Measurements from ENCODE around the gene EPHB1.
"Not testable (repeated sequence)": the region's sequence is repeated elsewhere in the genome, so short reads cannot be mapped to it uniquely, and the experiment has no call there.

The EPHB1 gene

DNA sequence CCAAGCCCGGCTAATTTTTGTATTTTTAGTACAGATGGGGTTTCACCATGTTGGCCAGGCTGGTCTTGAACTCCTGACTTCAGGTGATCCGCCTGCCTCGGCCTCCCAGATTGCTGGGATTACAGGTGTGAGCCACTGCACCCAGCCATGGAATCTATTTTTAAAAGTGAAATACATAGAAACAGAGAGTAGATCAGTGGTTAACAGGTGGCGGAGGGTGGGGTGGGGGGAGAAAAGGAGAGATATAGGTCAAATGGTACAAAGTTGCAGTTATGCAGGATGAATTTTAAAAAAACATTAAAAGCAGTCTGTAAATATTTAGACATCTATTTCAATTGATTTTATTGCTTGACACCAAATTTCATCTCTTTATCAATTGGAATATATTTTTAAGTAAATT lies 6.8 kb upstream of the EPHB1 start:
- not testable (repeated sequence) for DNase-seq

DNA sequence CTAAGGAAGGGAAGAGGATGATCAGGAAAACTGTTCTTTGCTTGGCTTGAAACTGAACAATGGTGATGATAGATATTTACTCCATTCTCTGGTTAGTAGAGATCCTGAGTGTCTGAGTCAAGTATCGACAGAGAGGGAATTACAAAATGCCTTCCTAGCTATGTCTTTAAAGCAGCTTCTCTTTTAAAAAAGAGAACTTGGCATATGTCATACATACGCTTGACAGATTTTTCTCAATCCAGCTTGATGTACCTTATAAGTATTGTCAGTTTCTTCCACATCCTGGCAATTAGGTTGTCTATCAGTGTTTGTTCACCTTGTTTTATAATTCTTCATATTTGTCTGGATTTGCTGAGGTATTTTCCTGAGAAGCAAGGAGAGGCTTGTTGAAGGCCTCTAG lies 5.0 kb upstream of the EPHB1 start:
- no peak for DNase-seq

DNA sequence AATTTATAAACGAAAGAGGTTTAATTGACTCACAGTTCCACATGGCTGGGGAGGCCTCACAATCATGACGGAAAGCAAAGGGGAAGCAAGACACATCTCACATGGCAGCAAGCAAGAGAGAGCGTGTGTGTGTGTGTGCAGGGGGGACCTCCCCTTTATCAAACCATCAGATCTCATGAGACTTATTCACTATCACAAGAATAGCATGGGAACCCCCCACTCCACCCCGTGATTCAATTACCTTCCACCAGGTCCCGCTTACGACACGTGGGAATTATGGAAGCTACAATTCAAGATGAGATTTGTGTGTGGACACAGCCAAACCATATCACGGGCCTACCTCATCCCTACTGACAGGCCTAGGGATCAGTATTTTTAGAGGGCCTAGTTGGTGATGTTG lies 3.1 kb upstream of the EPHB1 start:
- DNase-seq, result no peak

DNA sequence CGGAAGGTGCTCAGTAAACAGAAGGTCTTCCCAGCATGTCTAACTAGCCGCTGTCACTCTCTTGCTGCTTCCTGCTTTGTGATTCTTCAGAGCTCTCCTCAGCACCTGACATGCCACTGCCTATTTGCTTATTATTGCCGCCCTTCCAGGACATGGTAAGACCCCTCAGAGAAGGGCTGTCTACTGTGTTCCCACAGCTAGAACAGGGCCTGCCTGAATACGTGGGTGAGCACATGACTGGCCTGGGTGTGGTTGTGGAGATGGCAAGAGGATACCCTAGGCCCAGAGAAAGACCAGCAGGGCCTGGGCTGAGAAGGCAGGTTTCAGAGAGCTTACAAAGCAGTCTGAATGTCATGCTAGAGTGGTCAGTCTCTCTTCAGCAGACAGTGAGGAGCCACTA lies 2.4 kb upstream of the EPHB1 start:
- no peak for DNase-seq

DNA sequence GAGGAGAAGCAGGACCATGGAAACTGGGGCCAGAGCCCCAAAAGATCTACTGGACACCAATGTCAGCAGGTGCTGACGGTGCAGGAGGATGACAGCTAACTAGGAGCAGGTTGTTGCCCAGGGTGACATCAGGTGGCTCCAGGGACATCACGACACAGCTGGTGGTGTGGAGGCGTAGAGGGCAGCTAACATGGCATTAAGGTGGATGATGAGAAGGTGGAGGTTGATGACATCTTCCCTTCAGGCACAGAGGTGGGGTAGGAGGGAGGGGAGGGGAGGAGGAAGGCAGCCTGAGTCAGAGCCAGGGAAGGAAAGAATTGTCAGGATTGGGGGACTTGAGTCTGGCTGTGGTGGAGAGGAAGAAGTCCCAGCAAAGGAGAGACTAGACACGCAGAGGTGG lies 1.5 kb upstream of the EPHB1 start:
- no peak for DNase-seq

DNA sequence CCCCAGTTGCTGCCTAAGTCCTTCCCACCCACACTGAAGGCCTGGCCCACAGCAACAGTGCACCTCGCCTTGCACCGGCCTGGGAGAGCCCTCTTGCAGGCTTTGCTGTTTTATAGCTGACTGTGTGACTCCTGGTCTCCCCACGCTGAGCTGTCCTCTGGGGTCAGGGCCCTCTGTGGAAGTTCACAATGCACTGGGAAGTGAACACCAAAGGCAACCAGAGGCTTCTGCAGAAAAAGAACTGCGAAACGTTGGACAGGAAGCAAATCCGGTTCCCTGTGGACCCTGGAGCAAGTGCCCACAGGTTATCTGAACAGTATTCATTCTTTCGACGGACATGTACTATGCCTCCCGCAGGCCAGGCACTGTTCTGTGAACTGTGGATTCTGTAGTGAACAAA lies 737 bp upstream of the EPHB1 start:
- DNase-seq, result no peak

DNA sequence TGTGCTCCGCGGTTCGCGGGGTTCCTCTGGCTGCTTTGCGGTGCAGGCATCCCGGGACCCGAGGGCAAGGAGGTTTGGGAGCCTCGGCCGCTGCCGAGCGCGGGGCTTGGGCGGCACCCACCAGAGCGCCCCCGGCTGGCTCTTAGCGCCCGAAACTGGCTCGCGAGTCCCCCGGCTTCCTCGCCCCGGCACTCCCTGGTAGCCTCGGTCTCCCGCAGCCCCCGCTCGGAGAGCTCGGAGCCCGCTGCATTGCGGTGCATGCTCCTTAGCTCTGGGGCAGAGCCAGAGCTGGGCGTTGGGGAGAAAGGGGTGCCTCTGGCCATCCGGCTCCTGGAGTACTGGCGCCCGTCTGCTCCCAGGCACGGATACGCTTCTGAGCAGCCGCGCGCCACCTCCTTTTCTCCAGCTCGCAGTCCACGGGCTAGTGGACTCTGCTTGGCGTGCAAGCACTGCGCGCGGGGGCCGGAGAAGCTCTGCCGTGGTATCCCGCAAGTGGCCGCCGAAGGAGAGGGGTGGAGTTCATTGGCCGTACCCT lies 753 bp downstream of the EPHB1 start:
- DNase-seq, result no peak

DNA sequence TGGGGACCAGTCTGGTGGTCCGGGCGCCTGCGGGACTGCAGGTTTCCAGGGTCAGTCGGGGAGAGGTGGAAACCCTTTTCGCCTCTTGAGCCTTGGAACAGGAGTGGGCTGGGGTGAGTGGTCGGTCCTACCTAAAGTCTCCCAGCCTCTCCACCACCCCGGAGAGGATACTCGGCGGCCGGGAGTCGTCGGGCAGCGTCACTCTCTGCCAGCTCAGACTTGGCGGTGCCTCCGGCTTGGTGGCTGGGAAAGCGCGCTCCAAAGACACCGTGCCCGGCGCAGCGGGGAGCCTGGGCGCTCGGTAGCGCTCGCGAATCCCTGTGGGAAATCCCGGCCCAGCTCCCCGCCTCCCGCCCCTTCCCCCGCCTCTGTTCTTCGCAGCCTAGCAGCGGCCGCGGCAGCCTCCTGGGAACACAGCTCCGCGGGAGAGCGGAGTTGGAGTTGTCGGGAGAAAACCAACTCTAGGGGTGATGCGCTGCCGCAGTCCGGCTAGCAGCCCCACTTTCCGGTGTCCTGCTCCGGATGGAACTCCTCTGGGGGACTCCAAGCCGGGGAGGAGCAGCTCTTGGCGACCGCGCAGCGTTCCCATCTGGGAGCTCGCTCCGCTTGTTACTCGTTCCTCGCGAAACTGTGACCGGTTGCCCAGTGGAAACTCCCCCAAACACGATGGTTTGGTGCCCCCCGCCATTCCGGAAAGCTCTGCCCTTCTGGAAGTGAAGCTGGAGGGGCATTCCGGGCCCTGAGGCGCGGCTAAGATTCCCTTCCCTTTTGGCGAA lies 1.4 kb downstream of the EPHB1 start:
- DNase-seq, result no peak

DNA sequence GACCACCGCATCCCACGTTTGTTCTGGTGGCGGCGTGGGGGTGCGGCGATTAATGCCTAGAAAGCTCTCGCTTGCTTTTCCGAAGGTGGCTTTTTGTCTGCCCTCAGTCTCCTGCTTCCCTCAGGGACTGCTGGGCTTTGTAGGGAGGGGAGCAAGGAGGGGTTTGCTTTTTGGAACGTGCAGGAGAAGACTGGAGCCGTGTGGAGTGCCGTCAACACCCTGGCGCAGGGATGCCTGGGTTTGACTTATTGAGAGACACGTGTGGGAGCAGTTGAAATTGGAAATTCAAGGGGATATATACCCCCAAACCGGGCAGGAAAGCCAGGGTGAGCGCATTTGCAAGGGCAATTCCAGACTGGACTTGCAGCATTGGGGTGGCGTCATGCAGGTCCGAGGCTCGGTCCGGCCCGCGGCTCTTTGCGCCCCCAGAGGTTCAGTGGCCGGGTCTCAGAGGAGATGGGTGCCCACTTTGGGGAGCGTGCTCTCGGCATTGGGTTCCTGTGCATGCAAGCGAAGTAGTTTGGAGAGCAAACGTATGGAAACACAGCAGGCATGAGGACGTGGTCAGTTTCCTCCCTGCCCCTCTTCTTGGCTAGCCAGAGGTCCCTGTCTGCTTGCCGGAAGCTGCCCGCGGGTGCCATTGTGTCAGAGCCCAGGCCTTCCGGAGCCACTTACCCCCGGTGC lies 2.1 kb downstream of the EPHB1 start:
- DNase-seq, result no peak

DNA sequence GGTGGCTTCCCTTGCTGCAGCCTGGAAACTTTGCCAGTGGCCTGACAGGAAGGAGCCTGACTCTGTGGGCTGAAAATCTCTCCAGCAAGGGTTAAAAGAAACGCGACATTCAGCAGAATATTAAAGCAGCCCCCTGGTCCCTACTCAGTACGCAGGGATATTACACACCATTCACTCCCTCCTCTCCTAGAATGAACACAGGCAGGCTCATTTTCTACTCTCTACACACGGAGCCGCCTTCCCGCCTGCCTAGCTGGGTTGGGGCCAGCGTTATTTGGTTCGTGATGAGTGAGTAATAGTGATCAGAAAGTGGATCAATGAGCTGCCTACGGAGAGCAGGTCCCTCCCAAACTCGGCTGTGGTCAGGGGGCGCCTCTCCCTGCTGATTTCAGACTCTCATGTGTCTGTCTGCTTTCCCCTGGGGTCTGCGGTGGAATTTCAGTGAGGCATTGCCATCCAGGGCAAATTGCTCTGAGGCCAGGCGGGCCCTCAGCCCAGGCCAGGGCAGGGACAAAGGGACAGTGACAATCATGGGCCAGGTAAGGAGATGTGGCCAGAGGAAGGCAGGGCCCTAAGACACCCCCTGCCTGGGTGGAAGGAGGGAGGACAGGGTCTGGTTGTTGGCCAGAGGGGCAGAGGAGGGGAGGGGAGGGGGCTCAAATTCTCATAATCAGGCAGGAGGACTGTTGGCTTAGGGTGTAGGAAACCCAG lies 2.8 kb downstream of the EPHB1 start:
- DNase-seq, result no peak

DNA sequence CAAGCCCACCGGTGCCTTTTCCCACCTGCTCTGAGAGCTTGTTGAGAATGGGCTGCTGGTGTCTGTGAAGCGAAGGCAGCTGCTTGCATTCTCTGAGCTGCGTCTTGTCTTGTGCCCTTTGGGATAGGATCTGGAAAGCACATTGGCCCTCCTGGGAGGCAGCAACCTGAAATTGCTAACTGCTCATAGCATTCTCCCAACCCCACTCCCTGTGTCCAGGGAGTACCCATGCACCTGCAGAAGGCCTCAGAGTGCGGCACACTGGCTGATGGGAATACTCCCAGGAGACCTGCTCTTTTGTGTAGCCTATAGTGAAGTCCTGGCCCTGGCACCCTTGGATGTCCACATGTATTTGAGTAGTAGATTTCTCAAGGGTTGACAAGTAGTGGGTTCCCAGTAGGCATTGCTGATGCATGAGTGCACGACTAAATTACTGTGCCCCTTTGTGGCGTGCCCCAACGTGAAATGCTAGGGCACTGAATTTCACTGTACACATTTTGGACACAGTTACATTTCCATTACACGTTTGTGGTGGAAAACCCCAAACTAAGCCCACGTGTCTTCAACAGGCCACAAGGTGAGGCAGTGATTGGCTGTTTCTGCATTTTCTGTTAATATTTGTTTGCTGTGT lies 3.7 kb downstream of the EPHB1 start:
- DNase-seq, result no peak

DNA sequence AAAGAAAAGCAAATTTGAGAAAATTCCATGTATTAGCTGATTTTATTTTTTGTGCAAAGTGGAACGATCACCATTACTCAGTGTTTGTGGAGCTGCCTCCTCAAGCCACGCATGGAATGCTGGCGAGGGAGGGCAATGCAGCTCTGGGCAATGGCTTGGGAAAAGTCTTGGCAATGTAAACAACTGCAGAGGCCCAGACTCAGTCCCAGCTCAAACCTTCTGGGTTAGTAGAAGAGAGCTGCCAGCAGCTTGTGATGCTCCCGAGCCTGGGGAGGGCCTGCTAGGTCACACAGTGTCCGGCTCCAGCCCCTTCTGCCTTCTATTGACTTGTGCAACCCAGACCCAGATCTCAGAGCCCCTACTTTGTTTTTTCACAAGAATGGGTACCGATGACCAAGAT lies 4.3 kb downstream of the EPHB1 start:
- no peak for DNase-seq

DNA sequence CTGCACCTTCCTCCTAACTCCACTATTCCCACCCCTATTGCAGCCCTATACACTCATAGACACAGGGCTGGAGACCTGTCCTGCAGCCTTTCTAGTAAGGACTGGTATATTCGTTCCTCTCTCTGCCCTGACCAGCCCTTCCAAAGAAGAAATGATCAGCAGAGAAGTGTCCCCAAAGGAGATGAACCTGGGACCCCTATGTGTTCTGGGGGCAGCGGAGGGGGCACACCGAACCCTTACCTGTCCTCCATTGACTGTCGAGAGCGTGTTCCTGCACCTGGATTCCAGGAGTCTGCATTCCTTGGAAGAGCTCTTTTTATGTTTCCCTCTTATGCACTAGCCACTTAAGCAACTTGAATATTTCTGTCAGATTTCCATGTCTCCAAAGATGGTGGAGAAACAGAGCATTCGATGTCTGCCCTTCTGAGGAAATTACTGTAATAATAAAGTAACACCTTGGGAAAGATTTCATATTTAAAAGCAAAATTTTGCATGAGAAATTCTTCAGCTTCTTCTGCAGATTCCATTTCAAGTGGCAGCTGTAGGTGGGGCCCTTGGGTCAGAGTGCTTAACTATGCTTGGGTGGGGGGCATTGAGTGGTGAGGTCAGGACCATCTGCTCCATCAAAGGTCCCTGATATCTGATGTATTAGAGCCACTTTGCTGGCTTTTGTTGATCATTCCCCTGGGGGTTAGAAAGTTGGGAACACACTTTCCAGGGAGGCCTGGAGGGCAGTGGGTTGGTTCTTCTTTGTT lies 6.3 kb downstream of the EPHB1 start:
- no peak for DNase-seq

DNA sequence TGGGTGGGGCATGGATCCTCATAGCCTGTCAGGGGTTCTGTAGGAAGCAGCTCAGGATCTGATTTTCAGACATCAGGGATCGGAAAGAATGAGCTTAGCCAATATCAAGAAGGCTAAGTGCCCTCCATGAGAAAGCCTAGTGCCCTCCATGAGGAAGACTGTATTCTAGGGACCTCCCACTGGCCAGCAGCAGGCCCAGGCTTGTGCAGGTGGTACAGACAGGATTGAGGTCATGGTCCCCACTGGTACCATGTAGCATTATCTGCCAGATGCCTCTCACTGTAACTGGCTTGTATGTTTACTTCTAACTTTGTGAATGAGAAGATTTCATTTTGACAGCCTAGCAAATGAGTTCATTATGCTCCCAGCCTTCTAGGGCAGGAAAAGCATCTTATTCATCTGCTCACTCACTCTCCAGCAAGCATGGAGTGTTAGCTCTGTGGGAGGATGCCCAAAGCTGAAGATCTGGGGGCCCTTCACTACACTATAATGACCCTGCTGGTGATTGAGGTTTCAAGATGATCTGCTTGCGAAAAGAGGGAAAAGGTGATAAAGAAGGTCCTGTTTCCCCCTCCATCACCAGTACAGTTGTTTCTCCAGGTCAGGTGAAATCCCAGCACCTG lies 7.5 kb downstream of the EPHB1 start:
- no peak for DNase-seq

DNA sequence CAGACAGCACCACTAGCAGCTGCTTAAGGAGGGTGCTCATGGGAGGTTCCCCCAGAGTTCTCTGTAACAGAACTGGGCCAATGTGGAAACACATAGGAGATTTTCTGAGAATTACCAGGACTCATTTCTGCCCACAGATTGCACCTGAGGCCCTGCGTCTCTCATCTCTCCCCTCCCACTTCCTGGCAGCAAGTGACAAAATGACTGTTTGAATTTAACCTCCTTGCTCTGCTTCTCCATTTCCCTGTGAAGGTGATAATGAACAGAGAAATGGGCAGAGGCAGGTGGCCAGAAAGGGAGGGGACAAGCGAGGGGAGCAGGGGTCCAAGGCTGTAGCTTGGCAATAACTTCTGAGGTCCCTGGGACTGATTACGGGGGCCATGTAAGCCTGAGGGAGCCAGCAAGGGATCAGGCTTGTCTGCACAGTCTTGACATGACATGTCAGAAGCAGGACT lies 8.0 kb downstream of the EPHB1 start:
- no peak for DNase-seq

DNA sequence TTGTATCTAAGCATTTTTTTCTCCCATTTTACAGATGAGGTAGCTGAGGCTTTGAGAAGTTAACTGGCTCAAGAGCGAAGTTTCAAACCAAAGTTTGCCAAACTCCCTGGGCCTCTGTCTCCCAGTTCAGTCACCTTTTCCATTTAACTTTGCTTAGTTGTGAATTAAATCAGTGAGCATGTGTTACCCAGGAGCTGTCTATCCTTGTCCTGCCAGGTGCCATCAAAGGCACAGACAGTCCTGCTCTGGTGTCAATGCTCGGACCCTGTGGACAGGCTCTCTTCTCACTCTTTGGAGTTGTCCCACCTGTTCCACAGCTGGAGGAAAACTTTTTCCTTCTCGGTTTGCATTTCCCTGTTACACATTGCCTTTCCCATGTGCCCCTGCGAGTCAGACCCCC lies 8.6 kb downstream of the EPHB1 start:
- no peak for DNase-seq

DNA sequence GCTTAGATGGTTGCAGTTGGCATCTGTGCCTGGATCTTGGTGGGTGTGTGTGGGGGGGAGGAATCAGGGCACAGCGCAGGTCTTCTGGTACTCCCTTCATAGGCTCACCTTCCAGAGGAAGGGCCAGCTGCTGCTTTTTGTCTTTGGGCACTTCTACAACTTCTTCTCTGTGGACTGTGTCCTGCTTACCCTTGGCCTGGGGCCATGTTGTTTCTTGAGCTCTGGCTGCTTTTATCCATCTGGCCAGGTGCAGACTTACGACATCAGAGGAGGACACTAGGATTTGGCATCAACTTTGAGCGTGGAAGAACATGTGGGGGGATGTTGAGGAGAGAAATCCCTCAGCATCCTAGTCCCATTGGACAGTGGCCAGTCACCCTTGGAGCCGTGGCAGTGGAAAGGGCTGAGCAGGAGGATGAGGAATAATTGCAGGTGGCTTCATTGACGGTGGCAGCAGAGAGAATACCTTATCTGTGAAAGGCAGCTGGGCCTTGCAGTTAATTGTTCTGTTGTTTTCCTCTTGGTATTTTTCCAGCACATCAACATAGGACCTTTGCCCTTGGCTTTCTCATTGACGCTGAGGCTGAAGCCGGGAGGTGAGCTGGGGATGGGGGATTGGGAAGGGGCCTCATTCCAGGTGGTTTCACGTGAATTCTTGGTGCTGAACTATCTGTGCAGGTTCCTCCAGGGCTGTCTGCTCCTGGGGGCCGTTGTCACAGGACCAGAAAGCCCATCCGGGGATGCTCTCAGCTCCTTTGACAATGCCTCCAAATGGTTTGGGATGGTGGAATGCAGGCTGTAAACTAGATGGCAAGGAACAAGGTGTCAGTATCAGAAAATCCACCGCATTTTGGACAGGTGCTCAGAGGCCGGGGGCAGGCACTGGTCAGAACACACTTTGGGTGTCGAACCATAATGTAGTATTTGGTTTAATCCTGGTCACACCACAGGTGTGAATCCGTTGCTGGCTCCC lies 9.7 kb downstream of the EPHB1 start:
- DNase-seq, result no peak

DNA sequence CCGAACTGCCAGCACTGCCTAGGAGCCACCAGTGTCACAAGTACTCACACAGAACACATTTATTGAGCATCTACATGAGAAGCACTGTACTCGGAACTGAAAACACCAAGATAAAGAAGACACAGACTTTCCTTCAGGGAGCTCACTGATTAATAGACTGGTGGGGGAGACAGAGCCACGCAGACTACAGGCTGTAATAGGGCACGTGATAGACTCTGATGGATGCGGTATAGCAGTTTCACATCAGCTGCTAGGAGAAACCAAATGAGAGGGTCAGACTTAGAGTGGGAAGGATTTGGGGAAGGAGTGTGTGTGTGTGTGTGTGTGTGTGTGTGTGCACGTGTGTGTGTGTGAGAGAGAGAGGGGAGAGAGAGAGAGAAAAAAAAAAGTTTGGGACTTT lies 12.1 kb downstream of the EPHB1 start:
- no peak for DNase-seq

DNA sequence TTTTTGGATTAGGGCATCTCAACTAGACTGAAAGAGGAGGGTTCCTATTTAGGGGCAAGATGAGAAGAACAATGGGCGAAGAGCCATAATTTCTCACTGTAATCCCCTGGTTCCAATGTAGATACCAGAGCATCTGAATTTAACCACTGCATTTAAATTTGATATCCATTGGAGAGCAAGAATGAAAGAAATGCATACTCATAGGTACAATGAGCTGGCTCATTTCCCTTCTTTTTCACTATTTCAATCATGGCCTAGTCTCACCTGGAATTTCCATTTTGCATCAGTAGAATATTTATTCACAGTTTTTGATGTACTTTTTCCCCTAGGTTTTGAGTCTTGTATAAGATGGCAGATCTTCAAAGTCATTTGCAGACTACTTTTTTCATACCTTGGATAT lies 13.8 kb downstream of the EPHB1 start:
- no peak for DNase-seq

DNA sequence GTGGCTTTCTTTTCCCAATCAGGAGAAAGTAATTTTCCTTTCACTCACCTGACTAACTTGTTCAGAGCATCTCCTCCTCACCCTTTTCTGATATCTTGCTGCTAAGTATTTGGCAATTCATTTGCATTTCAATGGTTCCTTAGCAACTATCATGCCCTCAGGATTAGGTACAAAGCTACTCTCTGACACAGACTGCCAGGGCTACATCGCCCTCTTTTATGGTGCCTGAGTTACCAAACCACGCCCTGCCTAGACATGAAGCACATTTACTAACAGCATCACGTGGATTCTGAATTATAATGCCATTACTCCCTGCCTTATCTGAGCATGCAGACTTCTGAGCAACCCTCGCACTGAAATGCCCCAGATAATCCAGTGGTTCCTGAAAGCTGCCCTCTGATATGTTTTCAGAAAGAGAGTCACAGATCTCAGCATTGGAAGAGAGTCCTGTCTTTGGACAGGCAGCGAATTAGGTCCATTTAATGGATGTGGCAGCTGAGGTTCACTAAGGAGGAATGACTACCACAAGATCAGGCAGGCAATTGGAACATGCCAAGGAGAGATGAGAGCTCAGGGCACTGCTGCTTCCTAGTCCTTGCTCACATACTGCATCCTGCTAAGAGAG lies 14.5 kb downstream of the EPHB1 start:
- no peak for DNase-seq
